Fibroblast of the conjunctiva (primary cell): ENCODE results near the gene HAT1.

Source experiments
- DNase-seq: peaks from one replicate; pipeline ENCODE4 v3.0.0-alpha.2; 2010; ENCODE audit warnings: low read depth

HAT1 gene

GRCh38 chr2:171919453-171919852 is 2.8 kb upstream of the HAT1 start:
- DNase-seq = no peak

- no peak for DNase-seq
Observed at GRCh38 chr2:171921970-171922229, 361 bp upstream of the HAT1 start.

DNA sequence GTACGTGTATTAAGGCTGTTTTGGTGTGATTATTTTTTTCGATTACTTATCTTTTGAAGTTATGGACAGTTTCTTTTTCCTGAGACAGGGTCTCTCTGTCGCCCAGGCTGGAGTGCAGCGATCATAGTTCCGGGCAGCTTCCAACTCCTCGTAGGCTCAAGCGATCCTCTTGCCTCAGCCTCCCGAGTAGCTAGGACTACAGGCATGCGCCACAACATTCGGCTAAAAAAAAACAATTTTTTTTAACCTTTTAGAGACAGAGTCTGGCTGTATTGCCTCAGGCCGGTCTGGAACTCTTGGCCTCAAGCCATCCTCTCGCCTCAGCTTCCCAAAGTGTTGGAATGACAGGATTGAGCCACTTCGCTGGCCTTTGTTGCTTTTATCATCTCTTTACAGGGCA is 945 bp downstream of the HAT1 start:
- DNase-seq = peak; percentile 14

DNA sequence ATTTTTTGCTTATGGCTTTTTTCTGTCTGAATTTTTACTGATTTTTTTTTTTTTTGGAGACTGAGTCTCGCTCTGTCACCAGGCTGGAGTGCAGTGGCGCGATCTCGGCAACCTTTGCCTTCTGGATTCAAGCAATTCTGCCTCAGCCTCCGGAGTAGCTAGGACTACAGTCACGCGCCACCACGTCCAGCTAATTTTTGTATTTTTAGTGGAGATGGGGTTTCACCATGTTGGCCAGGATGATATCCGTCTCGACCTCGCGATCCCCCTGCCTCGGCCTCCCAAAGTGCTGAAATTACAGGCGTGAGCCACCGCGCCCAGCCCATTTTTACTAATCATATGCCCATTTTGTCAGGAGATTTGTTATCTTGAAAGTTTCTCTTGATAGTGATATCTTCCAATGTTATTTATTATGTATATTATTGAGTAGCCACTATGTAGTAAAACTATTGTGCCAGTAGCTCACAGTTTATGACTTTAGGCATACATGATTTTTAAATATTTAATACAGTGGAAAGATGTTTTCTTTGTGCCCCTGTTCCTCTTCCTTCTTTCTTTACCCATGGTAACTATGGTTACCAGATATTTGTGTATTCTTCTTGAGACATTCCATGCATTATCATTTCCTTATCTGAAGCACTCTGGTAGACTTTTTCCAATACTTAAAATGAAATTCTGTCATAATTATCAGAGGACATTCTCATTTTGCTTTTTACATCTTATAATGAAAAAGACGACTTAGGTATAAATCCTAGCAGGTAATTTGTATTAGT is 2.1 kb downstream of the HAT1 start:
- DNase-seq = no peak

DNA sequence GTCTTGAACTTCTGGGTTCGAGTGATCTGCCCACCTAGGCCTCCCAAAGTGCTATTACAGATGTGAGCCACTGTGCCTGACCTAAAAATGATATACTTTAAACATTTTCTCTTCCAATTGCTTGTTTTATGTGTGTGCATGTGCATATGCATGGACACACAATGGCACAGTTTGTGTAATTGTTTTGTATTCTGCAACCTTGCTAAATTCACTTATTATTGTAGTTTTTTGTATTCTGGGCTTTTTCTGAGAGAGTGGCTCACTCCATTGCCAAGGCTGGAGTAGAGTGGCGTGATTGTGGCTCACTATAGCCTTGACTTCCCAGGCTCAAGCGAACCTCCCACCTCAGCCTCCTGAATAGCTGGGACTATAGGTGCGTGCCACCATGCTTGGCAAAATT is 8.1 kb downstream of the HAT1 start:
- DNase-seq = no peak

- no peak for DNase-seq
Observed at GRCh38 chr2:171939058-171939742, 16.9 kb downstream of the HAT1 start.

DNA sequence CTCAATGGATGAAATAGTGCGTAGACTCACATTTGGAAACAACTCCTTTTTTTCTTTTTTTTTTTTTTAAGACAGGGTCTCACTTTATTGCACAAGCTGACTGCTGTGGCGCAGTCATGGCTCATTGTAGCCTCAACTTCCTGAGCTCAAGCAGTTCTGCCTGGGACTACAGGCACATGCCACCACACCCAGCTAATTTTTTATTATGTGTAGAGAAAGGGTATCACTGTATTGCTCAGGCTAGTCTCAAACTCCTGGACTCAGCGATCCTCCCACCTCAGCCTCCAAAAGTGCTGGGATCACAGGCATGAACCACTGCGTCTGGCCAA is 17.4 kb downstream of the HAT1 start:
- no peak for DNase-seq

DNA sequence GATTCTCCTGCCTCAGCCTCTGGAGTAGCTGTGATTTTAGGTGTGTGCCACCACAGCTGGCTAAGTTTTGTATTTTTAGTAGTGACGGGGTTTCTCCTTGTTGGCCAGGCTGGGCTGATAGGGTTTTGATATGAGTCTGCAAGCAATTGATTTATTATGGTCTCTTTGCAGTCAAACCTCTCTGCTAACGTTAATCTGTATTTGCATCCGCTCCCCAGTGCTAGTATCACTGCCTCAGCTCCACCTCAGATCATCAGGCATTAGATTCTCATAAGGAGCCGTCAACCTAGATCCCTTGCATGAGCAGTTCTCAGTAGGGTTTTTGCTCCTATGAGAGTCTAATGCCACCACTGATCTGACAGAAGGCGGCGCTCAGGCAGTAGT is 19.0 kb downstream of the HAT1 start:
- no peak for DNase-seq

- DNase-seq = no peak
Observed at GRCh38 chr2:171943869-171944268, 21.6 kb downstream of the HAT1 start.

DNA sequence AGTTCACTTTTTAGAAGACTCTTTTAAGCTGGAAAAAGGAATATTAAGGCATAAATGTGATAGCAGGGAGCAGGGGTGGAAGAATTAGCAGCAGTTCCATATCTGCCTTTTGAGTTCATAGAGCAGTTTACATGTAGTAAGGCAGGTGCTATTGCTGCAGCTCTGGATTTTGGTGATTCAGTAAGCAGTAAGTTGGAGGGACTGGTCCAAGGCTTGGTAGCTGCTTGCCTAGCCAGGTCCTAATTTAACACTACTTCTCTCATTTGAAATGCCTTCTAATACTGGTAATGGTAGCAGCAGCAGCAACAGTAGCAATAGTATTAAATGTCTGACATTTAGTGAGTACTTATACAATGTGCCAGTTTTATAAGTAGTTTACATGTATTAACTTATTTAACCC is 30.0 kb downstream of the HAT1 start:
- DNase-seq = no peak

DNA sequence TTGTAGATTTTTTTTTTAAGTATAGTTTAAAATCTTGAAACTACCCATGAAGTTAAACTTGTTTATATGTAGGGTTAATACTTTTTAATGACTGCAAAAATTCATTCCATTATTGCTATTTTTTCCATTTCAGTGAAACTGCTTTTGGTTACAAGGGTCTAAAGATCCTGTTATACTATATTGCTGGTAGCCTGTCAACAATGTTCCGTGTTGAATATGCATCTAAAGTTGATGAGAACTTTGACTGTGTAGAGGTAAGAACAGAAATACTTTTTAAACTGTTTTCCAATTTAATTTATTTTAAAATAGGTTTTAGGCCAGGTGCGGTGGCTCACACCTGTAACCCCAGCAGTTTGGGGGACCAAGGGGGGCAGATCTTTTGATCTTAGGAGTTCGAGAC is 30.5 kb downstream of the HAT1 start:
- no peak for DNase-seq

DNA sequence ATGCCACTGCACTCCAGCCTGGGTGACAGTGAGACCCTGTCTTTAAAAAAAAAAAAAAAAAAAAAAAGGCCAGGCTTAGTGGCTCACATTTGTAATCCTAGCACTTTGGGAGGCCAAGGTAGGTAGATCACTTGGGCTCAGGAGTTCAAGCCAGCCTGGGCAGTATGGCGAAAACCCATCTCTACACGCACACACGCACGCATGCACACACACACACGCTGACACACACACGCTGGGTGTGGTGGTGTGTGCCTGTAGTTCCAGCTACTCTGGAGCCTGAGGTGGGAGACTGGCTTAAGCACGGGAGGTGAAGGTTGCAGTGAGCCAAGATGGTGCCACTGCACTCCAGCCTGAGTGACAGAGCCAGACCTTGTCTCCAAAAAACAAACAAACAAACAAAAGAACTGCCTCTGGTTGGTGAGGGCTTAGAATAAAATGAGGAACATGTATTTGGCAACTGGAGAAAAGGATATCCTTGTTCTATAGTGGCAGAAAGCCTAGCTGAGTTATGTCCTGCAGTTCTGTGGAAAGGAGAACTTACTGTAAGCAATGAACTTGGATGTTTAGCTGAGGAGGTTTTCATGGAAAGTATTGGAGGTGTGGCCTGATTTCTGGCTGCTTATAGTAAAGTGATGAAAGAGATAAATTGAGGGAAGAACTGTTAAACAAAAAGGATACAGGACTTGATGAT is 34.0 kb downstream of the HAT1 start:
- DNase-seq = no peak

- no peak for DNase-seq
Observed at GRCh38 chr2:171957061-171957460, 34.8 kb downstream of the HAT1 start.

- peak; percentile 21 for DNase-seq
Observed at GRCh38 chr2:171958475-171958874, 36.2 kb downstream of the HAT1 start.

GRCh38 chr2:171959998-171960397 is 37.7 kb downstream of the HAT1 start:
- no peak for DNase-seq

GRCh38 chr2:171960570-171960969 is 38.3 kb downstream of the HAT1 start:
- no peak for DNase-seq

- DNase-seq = no peak
Observed at GRCh38 chr2:171963198-171963597, 40.9 kb downstream of the HAT1 start.

DNA sequence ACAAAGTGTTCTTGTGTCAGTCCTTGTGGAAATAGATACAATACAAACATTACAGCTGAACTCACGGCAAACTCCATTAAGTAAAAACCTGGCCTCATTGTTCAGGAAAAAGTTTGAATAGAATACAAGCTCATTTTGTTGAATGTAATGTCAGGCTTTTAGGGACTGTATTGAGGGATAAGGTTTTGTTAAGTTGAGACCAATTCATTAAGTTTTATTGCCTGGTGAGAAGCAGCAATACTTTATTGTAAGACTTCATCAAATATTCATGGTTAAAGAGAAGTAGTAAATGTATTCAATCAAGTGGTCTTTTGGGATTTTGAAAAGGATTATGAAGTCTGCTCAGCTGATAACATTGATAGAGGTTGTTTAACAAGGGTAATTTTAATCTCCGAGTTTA is 42.0 kb downstream of the HAT1 start:
- no peak for DNase-seq

- no peak for DNase-seq
Observed at GRCh38 chr2:171965238-171965637, 43.0 kb downstream of the HAT1 start.

- no peak for DNase-seq
Observed at GRCh38 chr2:171965661-171966060, 43.4 kb downstream of the HAT1 start.

- DNase-seq = no peak
Observed at GRCh38 chr2:171966235-171966634, 44.0 kb downstream of the HAT1 start.

- DNase-seq = no peak
Observed at GRCh38 chr2:171966688-171967087, 44.4 kb downstream of the HAT1 start.

DNA sequence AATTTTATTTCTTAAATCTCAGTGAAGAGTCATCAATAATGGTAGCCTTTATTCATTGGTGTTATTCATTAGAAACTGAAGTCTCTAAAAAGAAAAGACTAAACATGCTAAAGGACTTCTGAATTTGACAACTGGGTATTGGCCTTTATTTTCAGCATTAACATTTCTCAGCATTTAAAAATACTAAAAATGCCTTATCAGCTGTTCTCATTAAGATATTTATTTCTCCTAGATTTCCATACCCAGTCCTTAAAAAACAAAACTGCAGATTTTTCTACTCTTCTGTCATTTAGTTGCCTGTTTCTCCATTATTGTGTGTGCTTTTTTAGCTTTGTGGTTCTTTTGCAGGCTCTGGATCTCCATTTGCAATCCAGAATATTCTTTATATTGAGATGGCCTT is 46.2 kb downstream of the HAT1 start:
- no peak for DNase-seq
